ENCODE measurements around the gene CAMTA1. TPM values are rescaled to one million over a fixed set of nuclear protein-coding genes. Genes with fewer than 3 reads are reported as not detected.

CAMTA1 gene
- total RNA-seq, 2 experiments from 2014 or later = 39.3 to 48.8 TPM

DNA sequence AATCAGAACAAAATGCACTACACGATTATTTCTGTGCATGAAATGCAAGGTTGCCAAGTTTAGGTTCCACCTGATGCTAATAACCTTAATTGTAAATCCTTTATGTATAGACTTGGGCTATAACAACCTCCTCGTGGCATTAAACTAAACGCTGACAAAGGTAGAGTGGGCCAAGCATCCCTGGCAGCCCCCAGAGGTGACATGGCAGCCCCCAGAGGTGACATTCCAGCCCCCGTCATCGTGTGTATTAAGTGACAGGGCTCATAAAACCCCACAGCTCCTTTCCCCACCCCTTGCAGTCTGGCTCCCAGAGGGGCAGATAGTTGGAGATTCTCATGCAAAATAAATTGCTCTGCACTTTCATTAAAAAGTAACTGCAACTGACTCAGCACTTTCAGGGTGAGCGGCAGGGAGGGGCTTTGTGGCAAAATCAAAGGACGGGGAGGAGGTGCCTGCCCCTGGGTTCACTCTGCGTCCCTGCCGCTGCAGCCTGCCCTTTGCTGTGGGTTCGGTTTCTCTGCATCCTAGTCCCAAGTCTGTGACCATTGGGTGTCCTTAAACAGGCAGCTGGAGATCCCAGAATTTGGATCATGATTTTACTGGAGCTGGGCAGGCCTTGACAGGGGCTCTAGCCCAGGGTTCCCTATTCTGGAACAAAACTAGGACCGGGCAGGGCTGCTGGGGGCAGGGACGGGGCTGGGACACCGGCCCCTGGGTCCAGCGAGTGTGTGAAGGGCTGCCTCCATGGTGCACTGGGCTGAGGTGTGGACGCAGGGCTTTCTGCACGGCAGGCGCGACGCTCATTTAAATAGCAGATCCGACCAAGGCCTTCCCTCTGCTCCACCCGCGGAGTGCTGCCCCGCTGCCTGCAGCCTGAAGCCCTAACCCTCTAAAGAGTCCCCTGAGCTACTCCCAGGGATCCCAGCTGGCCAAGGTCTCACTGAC, 751.0 kb downstream of the CAMTA1 start:
- Mint-ChIP-seq H3K4me1 (no peaks in the 10 kb centered on the region), H3K4me3 (no peak overlapping the region), H3K36me3 (ENCODE audit: low read depth) (no peaks in the 10 kb centered on the region), H3K27ac (no peak overlapping the region), H3K27me3 (no peaks in the 10 kb centered on the region), H3K9me3 (no peaks in the 10 kb centered on the region)
- no peak for DNase-seq
- CTCF ChIA-PET = interaction anchor here (0.8 kb wide), 1 partner anchor 9 kb away, joined by 3 read pairs; no protein-coding TSS in a partner anchor
- POLR2A ChIA-PET = no interaction called here

DNA sequence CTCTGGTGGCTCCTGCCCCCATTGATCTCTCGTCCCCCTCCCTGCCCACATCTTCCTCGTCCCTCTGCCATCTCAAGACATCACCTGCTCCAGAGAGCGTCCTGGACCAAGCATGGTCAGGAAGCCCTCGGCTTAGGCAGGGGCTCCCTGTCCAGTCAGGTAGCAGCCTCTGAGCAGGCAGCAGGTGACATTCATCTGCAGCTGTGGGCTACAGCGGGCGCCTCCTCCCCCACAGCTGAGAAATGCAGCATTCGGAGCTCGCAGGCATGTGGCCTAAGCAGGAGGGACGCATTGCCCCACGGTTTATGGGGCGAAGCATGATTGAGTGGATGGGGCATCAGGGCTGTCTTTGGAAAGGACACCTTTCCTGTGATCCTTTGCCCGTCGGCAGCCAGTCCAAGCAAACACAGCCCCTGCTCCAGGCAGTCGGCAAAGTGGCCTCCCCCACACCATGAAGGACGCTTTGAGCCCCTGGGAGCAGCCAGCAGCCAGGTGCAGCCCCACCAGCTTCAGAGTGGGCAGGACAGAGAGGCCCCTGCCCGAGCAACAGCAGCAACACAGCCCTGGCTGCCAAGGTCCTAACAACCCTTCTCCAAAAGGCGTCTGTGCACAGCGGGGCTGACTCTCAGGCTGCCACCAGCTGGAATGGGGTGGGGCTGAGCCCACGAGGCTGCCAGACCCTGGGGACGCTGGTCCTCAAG, 751.8 kb downstream of the CAMTA1 start:
- no peaks in the 10 kb centered on the region for H3K9me3 Mint-ChIP-seq
- H3K27me3 Mint-ChIP-seq = no peaks in the 10 kb centered on the region
- ChIA-PET POLR2A (no interaction called here), CTCF (interaction anchor here (0.8 to 1.4 kb wide), 3 partner anchors 9 to 13 kb away, joined by 3 to 5 read pairs (median 3); no protein-coding TSS in a partner anchor)
- no peak for DNase-seq
- H3K4me1 Mint-ChIP-seq = no peaks in the 10 kb centered on the region
- no peak overlapping the region for H3K4me3 Mint-ChIP-seq
- H3K27ac Mint-ChIP-seq = no peak overlapping the region
- no peaks in the 10 kb centered on the region for H3K36me3 Mint-ChIP-seq (ENCODE audit: low read depth)

DNA sequence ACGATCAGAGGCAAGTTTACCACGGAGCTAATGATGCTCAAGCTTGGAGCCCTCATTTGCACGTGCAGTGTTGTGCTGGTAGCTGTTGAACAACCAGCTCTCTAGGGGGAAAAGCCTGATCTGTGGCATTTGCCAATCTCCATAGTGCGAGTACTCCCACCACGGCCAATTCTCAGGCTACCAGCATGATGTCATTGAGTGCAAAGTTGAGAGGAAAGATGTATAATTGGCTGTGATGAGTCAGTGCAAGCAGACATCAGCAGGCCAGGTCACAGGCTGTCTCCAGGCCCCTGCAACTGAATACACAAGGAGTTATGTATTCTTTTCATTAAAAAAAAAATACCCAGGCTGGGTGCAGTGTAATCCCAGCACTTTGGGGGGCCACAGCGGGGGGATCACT, 752.8 kb downstream of the CAMTA1 start:
- POLR2A ChIA-PET = no interaction called here

DNA sequence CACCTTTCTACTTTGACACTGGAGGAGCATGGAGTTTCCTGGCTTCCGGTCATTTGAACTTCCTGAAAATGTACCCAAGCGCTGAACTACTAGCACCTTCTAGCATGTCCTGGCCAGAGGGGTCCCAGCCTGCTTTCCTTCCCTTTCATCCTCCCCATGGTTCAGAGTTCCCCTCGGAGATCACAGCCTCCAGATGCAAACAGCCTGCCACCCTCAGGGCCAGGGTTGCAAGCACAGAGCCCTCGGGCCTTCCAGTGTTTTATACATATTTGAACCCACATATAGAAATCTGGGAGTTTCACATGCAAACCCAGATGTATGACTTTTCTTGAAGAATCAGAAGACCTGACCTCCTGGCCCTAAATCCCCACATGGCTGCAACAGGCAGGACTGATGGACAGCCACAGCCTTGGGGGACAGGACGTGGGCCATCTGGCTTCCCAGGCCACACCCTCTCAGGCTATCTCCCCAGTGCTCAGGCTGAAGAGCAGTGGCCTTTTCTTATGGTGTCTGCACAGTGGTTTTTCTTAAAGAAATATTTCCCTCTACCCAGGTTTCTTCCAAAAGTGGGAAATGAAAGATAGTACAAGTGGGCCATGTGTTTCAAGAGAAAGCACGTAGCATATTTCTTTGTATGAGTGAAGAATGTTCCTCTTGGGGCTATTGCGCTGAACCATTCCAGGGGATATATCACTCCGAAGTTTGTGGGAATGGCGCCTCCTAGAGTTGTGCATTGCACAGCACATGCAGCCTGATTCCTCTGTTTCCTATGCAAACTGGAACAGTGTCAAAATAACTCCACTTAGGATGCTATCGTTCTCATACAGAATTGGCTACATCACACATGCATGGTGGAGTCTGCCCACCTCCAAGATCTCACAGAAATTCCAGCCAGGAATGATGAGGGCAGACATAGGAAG, 753.9 kb downstream of the CAMTA1 start:
- CTCF ChIA-PET = no interaction called here
- no peaks in the 10 kb centered on the region for H3K36me3 Mint-ChIP-seq (ENCODE audit: low read depth)
- DNase-seq = no peak
- H3K4me1 Mint-ChIP-seq = no peaks in the 10 kb centered on the region
- no peaks in the 10 kb centered on the region for H3K27me3 Mint-ChIP-seq
- no peak overlapping the region for H3K4me3 Mint-ChIP-seq
- POLR2A ChIA-PET = no interaction called here
- no peaks in the 10 kb centered on the region for H3K9me3 Mint-ChIP-seq
- H3K27ac Mint-ChIP-seq = no peak overlapping the region

More for the DNA sequence above, 752.8 kb downstream of the CAMTA1 start:
- no peak overlapping the region for H3K4me3 Mint-ChIP-seq
- DNase-seq = no peak
- CTCF ChIA-PET = interaction anchor here (1.1 to 1.4 kb wide), 2 partner anchors 10 to 12 kb away, joined by 3 to 5 read pairs; no protein-coding TSS in a partner anchor
- no peak overlapping the region for H3K27ac Mint-ChIP-seq
- no peaks in the 10 kb centered on the region for H3K36me3 Mint-ChIP-seq (ENCODE audit: low read depth)
- no peaks in the 10 kb centered on the region for H3K4me1 Mint-ChIP-seq
- no peaks in the 10 kb centered on the region for H3K27me3 Mint-ChIP-seq
- no peaks in the 10 kb centered on the region for H3K9me3 Mint-ChIP-seq

DNA sequence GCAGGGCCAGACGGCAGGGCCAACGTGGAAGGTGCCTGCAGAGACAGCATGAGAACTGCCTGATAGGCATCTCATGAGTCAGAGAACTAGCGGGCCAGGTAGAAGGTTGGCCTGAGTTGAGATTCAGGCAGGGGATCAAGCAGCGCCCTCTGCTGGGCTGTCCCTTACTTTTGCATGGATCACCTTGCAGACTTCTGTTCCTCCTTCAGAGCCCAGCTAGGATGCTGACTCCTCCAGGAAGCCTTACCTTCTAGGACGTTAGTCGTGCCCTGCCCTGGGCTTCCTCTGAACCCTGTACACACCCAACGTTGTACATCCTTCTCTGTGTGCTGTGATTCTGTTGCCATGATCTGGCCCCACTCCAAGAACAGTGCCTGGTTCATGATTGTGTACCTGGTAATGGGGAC, 754.5 kb downstream of the CAMTA1 start:
- H3K4me1 Mint-ChIP-seq = no peaks in the 10 kb centered on the region
- H3K36me3 Mint-ChIP-seq (ENCODE audit: low read depth) = no peaks in the 10 kb centered on the region
- peak; percentile 20 for DNase-seq
- no peak overlapping the region for H3K4me3 Mint-ChIP-seq
- ChIA-PET POLR2A (no interaction called here), CTCF (interaction anchor here (0.7 to 1.2 kb wide), 3 partner anchors 10 to 30 kb away, joined by 3 read pairs; no protein-coding TSS in a partner anchor)
- H3K27ac Mint-ChIP-seq = no peak overlapping the region
- H3K9me3 Mint-ChIP-seq = no peaks in the 10 kb centered on the region
- no peaks in the 10 kb centered on the region for H3K27me3 Mint-ChIP-seq

DNA sequence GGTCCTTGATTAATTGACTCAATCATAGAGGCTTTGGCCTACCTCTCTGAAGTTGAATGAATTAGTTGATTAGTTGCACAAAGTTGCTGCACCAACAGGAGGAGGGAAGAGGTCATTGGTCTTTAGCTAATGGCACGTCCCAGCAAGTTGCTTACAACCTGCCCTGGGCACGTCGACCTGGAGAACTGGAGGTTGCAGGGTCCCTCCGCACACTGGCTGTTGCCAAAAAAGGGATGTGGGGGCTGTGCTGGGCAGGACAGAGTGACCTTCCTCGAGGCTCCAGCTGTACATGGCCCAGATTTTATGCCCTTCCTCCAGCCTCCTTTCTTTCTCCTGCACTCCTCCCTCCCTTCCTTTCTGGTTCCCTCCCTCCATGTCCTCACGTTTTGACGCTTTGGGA, 755.6 kb downstream of the CAMTA1 start:
- H3K4me1 Mint-ChIP-seq = no peaks in the 10 kb centered on the region
- DNase-seq = no peak
- POLR2A ChIA-PET = no interaction called here
- no peak overlapping the region for H3K4me3 Mint-ChIP-seq
- CTCF ChIA-PET = interaction anchor here (1.2 kb wide), 1 partner anchor 14 kb away, joined by 3 read pairs; no protein-coding TSS in a partner anchor
- no peaks in the 10 kb centered on the region for H3K9me3 Mint-ChIP-seq
- H3K27ac Mint-ChIP-seq = no peak overlapping the region
- no peaks in the 10 kb centered on the region for H3K27me3 Mint-ChIP-seq
- no peaks in the 10 kb centered on the region for H3K36me3 Mint-ChIP-seq (ENCODE audit: low read depth)

DNA sequence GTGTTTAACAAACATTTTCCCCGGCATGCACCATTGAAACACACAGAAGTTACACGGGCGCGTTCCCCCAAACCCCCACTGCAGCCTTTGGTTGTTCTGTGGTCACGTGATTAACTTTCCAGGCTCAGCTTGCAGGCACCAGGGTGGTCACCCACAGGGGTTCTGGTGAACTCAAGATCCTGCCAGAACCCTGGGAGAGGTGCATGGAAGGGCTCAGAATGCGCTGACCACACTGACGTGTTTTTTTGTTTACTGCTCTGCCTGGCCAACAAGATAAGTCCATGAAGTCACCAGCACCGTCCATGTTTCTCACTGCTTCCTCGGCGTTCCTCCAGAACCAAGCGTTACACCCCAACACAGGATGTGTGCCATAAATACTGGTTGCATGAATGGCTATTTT, 756.4 kb downstream of the CAMTA1 start:
- no peaks in the 10 kb centered on the region for H3K4me1 Mint-ChIP-seq
- H3K36me3 Mint-ChIP-seq (ENCODE audit: low read depth) = no peaks in the 10 kb centered on the region
- CTCF ChIA-PET = interaction anchor here (0.6 kb wide), 1 partner anchor 753 kb away, joined by 4 read pairs; no protein-coding TSS in a partner anchor
- H3K27me3 Mint-ChIP-seq = no peaks in the 10 kb centered on the region
- no peaks in the 10 kb centered on the region for H3K9me3 Mint-ChIP-seq
- H3K4me3 Mint-ChIP-seq = no peak overlapping the region
- POLR2A ChIA-PET = no interaction called here
- H3K27ac Mint-ChIP-seq = no peak overlapping the region
- DNase-seq = no peak

DNA sequence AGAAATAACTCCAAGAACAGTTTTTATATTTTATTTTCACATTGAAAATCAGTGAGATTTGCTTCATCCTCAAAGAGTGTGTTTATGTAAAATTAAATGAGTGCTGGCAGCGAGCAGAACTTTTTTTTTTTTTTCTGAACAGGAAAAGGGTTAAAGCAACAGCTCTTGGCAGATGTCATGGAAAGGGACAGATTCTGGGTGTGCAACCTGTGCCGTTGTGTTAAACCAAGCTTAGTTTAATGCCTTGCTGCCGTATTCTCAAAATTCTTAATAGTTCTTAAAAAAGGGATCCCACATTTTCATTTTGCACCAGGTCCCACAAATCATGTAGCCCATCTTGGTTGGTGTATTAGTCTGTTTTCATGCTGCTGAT, 758.5 kb downstream of the CAMTA1 start:
- no peaks in the 10 kb centered on the region for H3K36me3 Mint-ChIP-seq (ENCODE audit: low read depth)
- ChIA-PET CTCF (no interaction called here), POLR2A (no interaction called here)
- no peak overlapping the region for H3K4me3 Mint-ChIP-seq
- no peak overlapping the region for H3K27ac Mint-ChIP-seq
- H3K27me3 Mint-ChIP-seq = no peaks in the 10 kb centered on the region
- no peaks in the 10 kb centered on the region for H3K4me1 Mint-ChIP-seq
- H3K9me3 Mint-ChIP-seq = no peaks in the 10 kb centered on the region
- no peak for DNase-seq

DNA sequence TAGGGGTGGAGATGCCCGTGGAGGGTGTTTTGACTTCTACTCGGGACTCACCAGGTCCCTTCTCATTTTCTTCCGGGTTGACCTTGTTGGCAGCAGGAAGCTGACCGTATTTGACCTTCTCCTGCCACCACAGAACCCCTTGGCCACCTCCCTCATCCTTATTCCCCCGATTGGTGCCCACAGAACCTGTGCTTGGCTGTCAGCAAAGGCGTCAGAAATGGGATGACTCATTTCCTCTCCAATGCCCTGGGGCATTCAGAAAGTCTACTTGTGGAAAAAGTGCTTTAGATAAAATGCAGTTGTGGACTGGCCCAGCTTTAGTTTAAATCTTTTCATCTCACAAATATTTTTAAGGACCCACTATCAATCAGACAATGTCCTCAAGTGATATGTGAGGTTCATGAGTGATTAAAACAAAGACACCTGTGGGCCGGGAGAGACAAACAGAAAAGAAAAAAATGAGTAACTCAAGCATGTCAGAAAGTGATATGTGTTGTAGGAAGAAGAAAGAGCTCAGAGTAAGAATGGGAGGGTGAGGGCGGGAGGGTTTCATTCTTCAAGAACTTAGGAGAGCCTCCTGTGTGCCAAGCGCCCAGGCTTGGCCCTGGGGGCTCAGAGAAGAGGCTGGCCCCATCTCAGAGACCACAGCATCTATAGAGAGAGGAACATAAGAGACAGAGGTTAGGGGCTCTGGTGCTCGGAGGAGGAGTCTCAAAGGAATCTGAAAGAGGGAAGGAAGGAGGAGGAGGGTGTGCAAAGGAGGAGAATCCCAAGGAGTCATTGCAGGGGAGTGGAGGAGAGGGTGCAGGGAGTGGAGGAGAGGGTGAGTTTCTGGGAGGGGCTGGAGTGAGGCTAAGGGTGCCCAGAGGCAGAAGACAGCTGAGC, 764.3 kb downstream of the CAMTA1 start:
- Mint-ChIP-seq H3K4me3 (no peak overlapping the region), H3K4me1 (peaks cover 9% of the 10 kb centered on the region), H3K9me3 (no peaks in the 10 kb centered on the region), H3K27me3 (no peaks in the 10 kb centered on the region), H3K36me3 (ENCODE audit: low read depth) (no peaks in the 10 kb centered on the region), H3K27ac (peak overlapping the region; percentile 63)
- POLR2A ChIA-PET = no interaction called here
- peak; percentile 34 for DNase-seq
- CTCF ChIA-PET = interaction anchor here (1.0 kb wide), 1 partner anchor 12 kb away, joined by 3 read pairs; no protein-coding TSS in a partner anchor

DNA sequence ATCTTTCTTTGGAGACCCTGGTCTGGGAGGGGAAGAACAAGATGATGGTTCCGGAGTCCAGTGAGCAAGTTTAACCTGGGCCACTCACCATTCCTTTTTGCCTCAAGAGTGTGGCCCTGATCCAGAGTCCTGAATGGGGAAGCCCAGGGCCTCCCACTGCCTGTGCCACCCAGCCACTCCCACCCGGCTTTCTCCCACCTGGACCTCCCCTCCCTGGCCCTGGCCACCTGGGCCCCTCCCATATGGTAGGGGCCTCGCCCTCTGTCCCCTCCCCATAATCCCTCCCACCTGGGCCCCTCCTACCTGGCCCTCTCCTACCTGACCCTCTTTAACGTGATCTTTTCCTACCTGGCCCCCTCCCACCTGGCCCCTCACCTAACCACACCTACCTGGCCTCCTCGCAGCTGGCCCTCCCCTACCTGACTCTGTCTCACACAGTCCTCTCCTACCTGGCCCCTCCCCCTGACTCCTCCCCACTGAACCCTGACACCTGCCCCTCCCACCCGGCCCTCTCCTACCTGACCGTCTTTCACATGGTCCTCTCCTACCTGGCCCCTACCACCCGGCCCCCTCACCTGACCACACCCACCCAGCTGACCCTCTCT, 765.1 kb downstream of the CAMTA1 start:
- Mint-ChIP-seq H3K36me3 (ENCODE audit: low read depth) (no peaks in the 10 kb centered on the region), H3K27ac (no peak overlapping the region), H3K27me3 (peaks cover 1% of the 10 kb centered on the region), H3K4me3 (no peak overlapping the region), H3K4me1 (peaks cover 9% of the 10 kb centered on the region), H3K9me3 (no peaks in the 10 kb centered on the region)
- CTCF ChIA-PET = interaction anchor here (1.0 kb wide), 1 partner anchor 13 kb away, joined by 3 read pairs; no protein-coding TSS in a partner anchor
- POLR2A ChIA-PET = no interaction called here
- no peak for DNase-seq

DNA sequence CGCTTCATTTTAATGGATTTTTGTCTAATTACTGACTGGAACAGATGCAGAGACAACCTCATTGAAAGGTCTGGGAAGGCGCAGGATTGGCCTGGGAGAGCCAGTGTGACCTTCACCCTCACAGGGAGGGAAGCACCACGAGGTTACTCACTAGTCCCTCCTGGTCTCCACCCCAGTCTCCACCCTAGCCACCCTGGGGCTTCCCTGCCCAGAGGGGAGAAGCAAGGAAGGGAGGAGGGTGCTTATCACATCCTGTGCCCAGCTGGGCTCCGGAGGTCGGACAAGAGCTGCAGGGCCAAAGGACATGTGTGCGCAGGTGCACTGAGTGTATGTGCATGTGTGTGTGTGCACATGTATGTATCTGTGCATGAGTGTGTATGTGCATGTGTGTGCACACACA, 765.7 kb downstream of the CAMTA1 start:
- Mint-ChIP-seq H3K4me3 (no peak overlapping the region), H3K4me1 (peaks cover 9% of the 10 kb centered on the region), H3K36me3 (ENCODE audit: low read depth) (no peaks in the 10 kb centered on the region), H3K27me3 (peaks cover 5% of the 10 kb centered on the region), H3K9me3 (no peaks in the 10 kb centered on the region), H3K27ac (no peak overlapping the region)
- CTCF ChIA-PET = no interaction called here
- DNase-seq = no peak
- POLR2A ChIA-PET = no interaction called here
